SK-N-SH (cell line): ENCODE measurements around the gene MYO3A. TPM values are rescaled to one million over a fixed set of nuclear protein-coding genes. Genes with fewer than 3 reads are reported as not detected.

Experiments
- CTCF ChIA-PET: fragments of 300-600, 350-600 bp; formaldehyde crosslinking; extraction: SDS; loops from one replicate; lab custom pipeline; 2021; lab: Yijun Ruan, JAX
- POLR2A ChIA-PET: fragments of 350-600 bp; sonication (Branson Sonifier 250); formaldehyde crosslinking; extraction: SDS; loops from one replicate; lab custom pipeline; 2020; ENCODE audit warnings: antibody characterized with exemption, inconsistent platforms; lab: Yijun Ruan, JAX
- DNase-seq: peaks from one replicate; pipeline ENCODE4 v3.0.0; 2012
- H2AFZ ChIP-seq: fragments of 200-600 bp; sonication (generic); 2 replicates; pipeline ENCODE4 v1.8.1; 2016; ENCODE audit warnings: antibody characterized with exemption, mild to moderate bottlenecking, low read depth
- H3F3A ChIP-seq: fragments of 200-600 bp; sonication (generic); replicated peaks from 2 replicates; pipeline ENCODE3; 2016; ENCODE audit warnings: antibody characterized with exemption, mild to moderate bottlenecking; ENCODE audit not compliant: insufficient read depth
- H3K27ac ChIP-seq, 2 experiments: fragments of 200-500 bp in 1 of 2; fragments of 200-600 bp in 1 of 2; sonication (Bioruptor generic) in 1 of 2; sonication (generic), shearing (Covaris generic) in 1 of 2; 2 replicates each; pipeline versions ENCODE4 v1.5.1 to v1.6.1; 2014 to 2016; ENCODE audit warnings: low read depth in 2 of 2, inconsistent platforms in 1 of 2, low read length in 1 of 2, mild to moderate bottlenecking in 1 of 2, mixed read lengths in 1 of 2
- H3K27me3 ChIP-seq: fragments of 200-600 bp; sonication (generic), shearing (Covaris generic); 2 replicates; pipeline ENCODE4 v1.6.1; 2016; ENCODE audit warnings: mixed run types; ENCODE audit not compliant: insufficient read depth
- H3K36me3 ChIP-seq, 2 experiments: fragments of 200-500 bp in 1 of 2; fragments of 200-600 bp in 1 of 2; sonication (Bioruptor generic) in 1 of 2; sonication (generic) in 1 of 2; replicated peaks in 1 of 2; 2 replicates each; pipeline versions ENCODE3 to v1.5.1; 2014 to 2016; ENCODE audit warnings: low read length in 1 of 2, mild to moderate bottlenecking in 1 of 2; ENCODE audit not compliant: insufficient read depth in 2 of 2, control insufficient read depth in 1 of 2
- H3K4me1 ChIP-seq, 2 experiments: fragments of 200-500 bp in 1 of 2; fragments of 200-600 bp in 1 of 2; sonication (Bioruptor generic) in 1 of 2; sonication (generic), shearing (Covaris generic) in 1 of 2; 2 replicates each; pipeline versions ENCODE4 v1.5.1 to v1.6.1; 2014 to 2016; ENCODE audit warnings: low read depth in 1 of 2, low read length in 1 of 2, mixed run types in 1 of 2; ENCODE audit not compliant: insufficient read depth in 2 of 2, control insufficient read depth in 1 of 2
- H3K4me2 ChIP-seq: fragments of 200-600 bp; sonication (generic), shearing (Covaris generic); 2 replicates; pipeline ENCODE4 v1.6.1; 2017; ENCODE audit warnings: mixed run types
- H3K4me3 ChIP-seq, 2 experiments: fragments of 200-500 bp in 1 of 2; fragments of 200-600 bp in 1 of 2; sonication (Bioruptor generic) in 1 of 2; sonication (generic), shearing (Covaris generic) in 1 of 2; 2 replicates each; pipeline versions ENCODE4 v1.5.1 to v1.8.1; 2014 to 2016; ENCODE audit warnings: low read depth in 2 of 2, inconsistent platforms in 1 of 2, low read length in 1 of 2, mild to moderate bottlenecking in 1 of 2, mixed read lengths in 1 of 2, moderate library complexity in 1 of 2
- H3K79me2 ChIP-seq: fragments of 200-600 bp; sonication (generic); 2 replicates; pipeline ENCODE4 v1.8.1; 2017; ENCODE audit warnings: mild to moderate bottlenecking; ENCODE audit not compliant: insufficient read depth
- H3K9ac ChIP-seq: fragments of 200-600 bp; sonication (generic); 2 replicates; pipeline ENCODE4 v1.6.1; 2017; ENCODE audit warnings: mixed run types
- H3K9me2 ChIP-seq: fragments of 200-600 bp; sonication (generic); 2 replicates; pipeline ENCODE4 v1.6.1; 2017; ENCODE audit warnings: mixed run types
- H3K9me3 ChIP-seq: fragments of 200-600 bp; sonication (generic); 2 replicates; pipeline ENCODE4 v1.6.1; 2017; ENCODE audit warnings: mixed run types, mild to moderate bottlenecking, moderate library complexity
- H4K20me1 ChIP-seq: fragments of 200-600 bp; sonication (generic); 2 replicates; pipeline ENCODE4 v1.6.1; 2017; ENCODE audit warnings: mild to moderate bottlenecking, mixed run types; ENCODE audit not compliant: insufficient read depth
- CHD2 ChIP-seq: fragments of 150-350 bp; IDR thresholded peaks from 2 replicates; pipeline ENCODE4 v1.6.1; 2018; ENCODE audit warnings: low read length; ENCODE audit not compliant: partially characterized antibody
- EP300 ChIP-seq, 2 experiments: IDR thresholded peaks; 2 replicates each; pipeline versions ENCODE4 v1.4.0 to v1.6.1; 2012; ENCODE audit warnings: borderline replicate concordance in 1 of 2, low read depth in 1 of 2, low read length in 1 of 2
- FOSL2 ChIP-seq: IDR thresholded peaks from 2 replicates; pipeline ENCODE4 v1.4.0; 2012; ENCODE audit warnings: low read depth, mild to moderate bottlenecking, moderate library complexity, borderline replicate concordance
- FOXM1 ChIP-seq: IDR thresholded peaks from 2 replicates; pipeline ENCODE4 v1.4.0; 2012; ENCODE audit warnings: low read depth, mild to moderate bottlenecking
- GABPA ChIP-seq: IDR thresholded peaks from 2 replicates; pipeline ENCODE4 v1.4.0; 2012; ENCODE audit warnings: low read depth, mild to moderate bottlenecking
- GATA2 ChIP-seq: sonication (generic); formaldehyde crosslinking; IDR thresholded peaks from 2 replicates; pipeline ENCODE4 v1.5.0; 2020; ENCODE audit warnings: mild to moderate bottlenecking, missing genetic modification reagents
- JUND ChIP-seq: IDR thresholded peaks from 2 replicates; pipeline ENCODE4 v1.4.0; 2012
- MEF2A ChIP-seq: IDR thresholded peaks from 2 replicates; pipeline ENCODE4 v1.4.0; 2012; ENCODE audit warnings: low read depth, borderline replicate concordance
- MXI1 ChIP-seq: IDR thresholded peaks from 2 replicates; pipeline ENCODE4 v1.6.1; 2012; ENCODE audit warnings: mild to moderate bottlenecking, low read depth, low read length, improper control_type of control experiment
- SIN3A ChIP-seq: IDR thresholded peaks from 2 replicates; pipeline ENCODE4 v1.6.1; 2012; ENCODE audit warnings: low read depth, mild to moderate bottlenecking, low read length, moderate library complexity, borderline replicate concordance
- WGBS: methylation state at CpG from one replicate; pipeline ENCODE4 v1.1.6; 2017; ENCODE audit warnings: low lambda C conversion rate; 5-methylcytosine and 5-hydroxymethylcytosine counted together
- polyA plus RNA-seq, 3 experiments: library from polyadenylated mRNA; depleted of rRNA; stranded (reverse); fragments of >200 nt; gene quantifications; 2 replicates each; pipeline ENCODE4 v1.2.3, GENCODE V29; 2012
- TF ChIP-seq, protein P1 (sequence below): IDR thresholded peaks from 2 replicates; pipeline ENCODE4 v1.4.0; 2012; ENCODE audit warnings: low read depth, borderline replicate concordance
- TF ChIP-seq, protein P2 (sequence below): fragments of 200-600 bp; sonication (generic); IDR thresholded peaks from 2 replicates; pipeline ENCODE4 v1.6.1; 2017; ENCODE audit warnings: antibody characterized with exemption, mild to moderate bottlenecking, moderate library complexity
- TF ChIP-seq, protein P3 (sequence below): fragments of 150-350 bp; IDR thresholded peaks from 2 replicates; pipeline ENCODE4 v1.6.1; 2016; ENCODE audit warnings: mild to moderate bottlenecking, low read depth, low read length
- TF ChIP-seq, protein P4 (sequence below): IDR thresholded peaks from 2 replicates; pipeline ENCODE4 v1.6.1; 2012; ENCODE audit warnings: mild to moderate bottlenecking, low read depth, low read length, moderate library complexity
- TF ChIP-seq, protein P5 (sequence below): fragments of 150-350 bp; IDR thresholded peaks from 2 replicates; pipeline ENCODE4 v1.6.1; 2017; ENCODE audit warnings: antibody characterized with exemption, low read length, low read depth, borderline replicate concordance

Gene MYO3A
- polyA plus RNA-seq, 1 of the 3 experiments (the other 2 are of a cell fraction): not detected

DNA sequence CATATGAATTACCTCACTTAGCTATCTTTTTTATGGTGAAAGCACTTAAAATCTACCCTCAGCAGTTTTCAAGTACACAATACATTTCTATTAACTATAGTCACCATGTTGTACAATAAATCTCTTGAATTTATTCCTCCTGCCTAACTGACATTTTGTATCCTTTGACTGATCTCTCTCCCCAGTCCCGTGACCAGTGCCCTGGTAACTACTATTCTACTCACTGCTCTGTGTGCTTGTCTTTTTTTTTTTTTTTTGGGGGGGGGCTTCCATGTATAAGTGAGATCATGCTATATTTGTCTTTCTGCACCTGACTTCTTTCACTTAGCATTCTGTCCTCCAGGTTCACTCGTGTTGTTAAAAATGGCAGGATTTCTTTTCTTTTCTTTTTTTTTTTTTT lies 271.2 kb downstream of the MYO3A start:
- no peaks in the 10 kb centered on the region for H3K79me2 ChIP-seq
- H3K36me3 ChIP-seq: no peaks in the 10 kb centered on the region
- H3K9me3 ChIP-seq: no peaks in the 10 kb centered on the region
- WGBS: 3% methylated on average over 2 of the region's 2 CpGs
- no peaks in the 10 kb centered on the region; the same call in 1 of the 2 replicates for H3K27me3 ChIP-seq
- POLR2A ChIA-PET: no interaction called here
- no peak overlapping the region for H3K4me3 ChIP-seq
- no peak for DNase-seq
- no peak overlapping the region for H3K27ac ChIP-seq
- H2AFZ ChIP-seq: no peak overlapping the region
- CTCF ChIA-PET: no interaction called here
- no peaks in the 10 kb centered on the region for H4K20me1 ChIP-seq
- no peaks in the 10 kb centered on the region for H3F3A ChIP-seq
- no peak for TF ChIP-seq SIN3A
- no peak for TF ChIP-seq FOXM1
- TF ChIP-seq, protein P1, sequence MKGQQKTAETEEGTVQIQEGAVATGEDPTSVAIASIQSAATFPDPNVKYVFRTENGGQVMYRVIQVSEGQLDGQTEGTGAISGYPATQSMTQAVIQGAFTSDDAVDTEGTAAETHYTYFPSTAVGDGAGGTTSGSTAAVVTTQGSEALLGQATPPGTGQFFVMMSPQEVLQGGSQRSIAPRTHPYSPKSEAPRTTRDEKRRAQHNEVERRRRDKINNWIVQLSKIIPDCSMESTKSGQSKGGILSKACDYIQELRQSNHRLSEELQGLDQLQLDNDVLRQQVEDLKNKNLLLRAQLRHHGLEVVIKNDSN: no peak
- TF ChIP-seq, protein P2, sequence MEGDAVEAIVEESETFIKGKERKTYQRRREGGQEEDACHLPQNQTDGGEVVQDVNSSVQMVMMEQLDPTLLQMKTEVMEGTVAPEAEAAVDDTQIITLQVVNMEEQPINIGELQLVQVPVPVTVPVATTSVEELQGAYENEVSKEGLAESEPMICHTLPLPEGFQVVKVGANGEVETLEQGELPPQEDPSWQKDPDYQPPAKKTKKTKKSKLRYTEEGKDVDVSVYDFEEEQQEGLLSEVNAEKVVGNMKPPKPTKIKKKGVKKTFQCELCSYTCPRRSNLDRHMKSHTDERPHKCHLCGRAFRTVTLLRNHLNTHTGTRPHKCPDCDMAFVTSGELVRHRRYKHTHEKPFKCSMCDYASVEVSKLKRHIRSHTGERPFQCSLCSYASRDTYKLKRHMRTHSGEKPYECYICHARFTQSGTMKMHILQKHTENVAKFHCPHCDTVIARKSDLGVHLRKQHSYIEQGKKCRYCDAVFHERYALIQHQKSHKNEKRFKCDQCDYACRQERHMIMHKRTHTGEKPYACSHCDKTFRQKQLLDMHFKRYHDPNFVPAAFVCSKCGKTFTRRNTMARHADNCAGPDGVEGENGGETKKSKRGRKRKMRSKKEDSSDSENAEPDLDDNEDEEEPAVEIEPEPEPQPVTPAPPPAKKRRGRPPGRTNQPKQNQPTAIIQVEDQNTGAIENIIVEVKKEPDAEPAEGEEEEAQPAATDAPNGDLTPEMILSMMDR: no peak
- TF ChIP-seq, all 33 proteins: peak for 0
- no peaks in the 10 kb centered on the region for H3K9me2 ChIP-seq
- H3K4me1 ChIP-seq: no peaks in the 10 kb centered on the region
- no peak overlapping the region for H3K9ac ChIP-seq
- no peak overlapping the region for H3K4me2 ChIP-seq

DNA sequence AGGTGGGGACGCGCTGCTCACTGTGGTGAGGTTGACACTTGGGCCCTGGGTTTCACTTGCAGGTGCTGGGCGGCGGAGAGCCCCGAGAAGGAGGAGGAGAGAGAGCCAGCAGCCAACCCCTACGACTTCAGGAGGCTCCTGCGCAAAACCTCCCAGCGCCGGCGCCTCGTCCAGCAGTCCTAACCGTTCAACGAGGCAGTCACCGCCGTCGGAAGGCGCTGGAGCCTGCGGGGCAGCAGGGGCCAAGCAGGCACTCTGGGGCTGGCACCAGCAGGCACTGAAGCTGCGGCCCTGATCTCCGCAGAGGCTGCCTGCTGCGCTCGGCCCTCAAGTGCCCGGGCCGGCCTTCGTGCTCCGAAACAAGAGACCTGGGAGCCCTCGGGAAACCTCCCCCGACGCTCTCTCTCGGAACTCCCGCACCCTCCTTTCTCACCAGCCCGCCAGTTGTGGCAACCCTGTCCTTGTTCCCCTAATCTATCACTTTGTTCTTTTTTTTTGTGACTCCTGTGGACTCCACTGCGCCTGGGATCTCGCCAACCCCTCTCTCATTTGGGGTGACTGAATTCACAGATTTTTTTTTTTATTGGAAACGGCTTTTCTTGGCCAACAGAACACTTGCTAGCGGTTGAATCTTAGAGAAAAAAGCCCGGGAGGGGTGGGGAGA lies 277.9 kb downstream of the MYO3A start:
- POLR2A ChIA-PET: no interaction called here
- no peaks in the 10 kb centered on the region for H3K36me3 ChIP-seq
- H3K9me2 ChIP-seq: no peaks in the 10 kb centered on the region
- H3K27me3 ChIP-seq: peaks cover 23% of the 10 kb centered on the region
- TF ChIP-seq JUND: no peak
- TF ChIP-seq, protein P3, sequence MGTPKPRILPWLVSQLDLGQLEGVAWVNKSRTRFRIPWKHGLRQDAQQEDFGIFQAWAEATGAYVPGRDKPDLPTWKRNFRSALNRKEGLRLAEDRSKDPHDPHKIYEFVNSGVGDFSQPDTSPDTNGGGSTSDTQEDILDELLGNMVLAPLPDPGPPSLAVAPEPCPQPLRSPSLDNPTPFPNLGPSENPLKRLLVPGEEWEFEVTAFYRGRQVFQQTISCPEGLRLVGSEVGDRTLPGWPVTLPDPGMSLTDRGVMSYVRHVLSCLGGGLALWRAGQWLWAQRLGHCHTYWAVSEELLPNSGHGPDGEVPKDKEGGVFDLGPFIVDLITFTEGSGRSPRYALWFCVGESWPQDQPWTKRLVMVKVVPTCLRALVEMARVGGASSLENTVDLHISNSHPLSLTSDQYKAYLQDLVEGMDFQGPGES: no peak
- no peak for TF ChIP-seq FOSL2
- no peak for TF ChIP-seq SIN3A
- TF ChIP-seq CHD2: no peak
- no peak for TF ChIP-seq MXI1
- TF ChIP-seq GATA2 (CRISPR knock-in tag): no peak
- TF ChIP-seq GABPA: no peak
- TF ChIP-seq MEF2A: no peak
- TF ChIP-seq, protein P4, sequence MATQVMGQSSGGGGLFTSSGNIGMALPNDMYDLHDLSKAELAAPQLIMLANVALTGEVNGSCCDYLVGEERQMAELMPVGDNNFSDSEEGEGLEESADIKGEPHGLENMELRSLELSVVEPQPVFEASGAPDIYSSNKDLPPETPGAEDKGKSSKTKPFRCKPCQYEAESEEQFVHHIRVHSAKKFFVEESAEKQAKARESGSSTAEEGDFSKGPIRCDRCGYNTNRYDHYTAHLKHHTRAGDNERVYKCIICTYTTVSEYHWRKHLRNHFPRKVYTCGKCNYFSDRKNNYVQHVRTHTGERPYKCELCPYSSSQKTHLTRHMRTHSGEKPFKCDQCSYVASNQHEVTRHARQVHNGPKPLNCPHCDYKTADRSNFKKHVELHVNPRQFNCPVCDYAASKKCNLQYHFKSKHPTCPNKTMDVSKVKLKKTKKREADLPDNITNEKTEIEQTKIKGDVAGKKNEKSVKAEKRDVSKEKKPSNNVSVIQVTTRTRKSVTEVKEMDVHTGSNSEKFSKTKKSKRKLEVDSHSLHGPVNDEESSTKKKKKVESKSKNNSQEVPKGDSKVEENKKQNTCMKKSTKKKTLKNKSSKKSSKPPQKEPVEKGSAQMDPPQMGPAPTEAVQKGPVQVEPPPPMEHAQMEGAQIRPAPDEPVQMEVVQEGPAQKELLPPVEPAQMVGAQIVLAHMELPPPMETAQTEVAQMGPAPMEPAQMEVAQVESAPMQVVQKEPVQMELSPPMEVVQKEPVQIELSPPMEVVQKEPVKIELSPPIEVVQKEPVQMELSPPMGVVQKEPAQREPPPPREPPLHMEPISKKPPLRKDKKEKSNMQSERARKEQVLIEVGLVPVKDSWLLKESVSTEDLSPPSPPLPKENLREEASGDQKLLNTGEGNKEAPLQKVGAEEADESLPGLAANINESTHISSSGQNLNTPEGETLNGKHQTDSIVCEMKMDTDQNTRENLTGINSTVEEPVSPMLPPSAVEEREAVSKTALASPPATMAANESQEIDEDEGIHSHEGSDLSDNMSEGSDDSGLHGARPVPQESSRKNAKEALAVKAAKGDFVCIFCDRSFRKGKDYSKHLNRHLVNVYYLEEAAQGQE: no peak
- TF ChIP-seq, protein P5, sequence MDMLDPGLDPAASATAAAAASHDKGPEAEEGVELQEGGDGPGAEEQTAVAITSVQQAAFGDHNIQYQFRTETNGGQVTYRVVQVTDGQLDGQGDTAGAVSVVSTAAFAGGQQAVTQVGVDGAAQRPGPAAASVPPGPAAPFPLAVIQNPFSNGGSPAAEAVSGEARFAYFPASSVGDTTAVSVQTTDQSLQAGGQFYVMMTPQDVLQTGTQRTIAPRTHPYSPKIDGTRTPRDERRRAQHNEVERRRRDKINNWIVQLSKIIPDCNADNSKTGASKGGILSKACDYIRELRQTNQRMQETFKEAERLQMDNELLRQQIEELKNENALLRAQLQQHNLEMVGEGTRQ: no peak
- no peak for TF ChIP-seq EP300 (IDR thresholded peaks at IDR 0.05; ENCODE audit: borderline replicate concordance in 1 of 2, low read depth in 1 of 2, low read length in 1 of 2)
- 23% methylated on average over 15 of the region's 37 CpGs for WGBS
- no peaks in the 10 kb centered on the region for H3K9me3 ChIP-seq
- H3K4me3 ChIP-seq: no peak overlapping the region
- no peak overlapping the region for H3K4me2 ChIP-seq
- CTCF ChIA-PET: no interaction called here
- no peaks in the 10 kb centered on the region for H3K4me1 ChIP-seq
- DNase-seq: no peak
- no peaks in the 10 kb centered on the region for H3F3A ChIP-seq
- no peaks in the 10 kb centered on the region for H4K20me1 ChIP-seq
- no peak overlapping the region for H2AFZ ChIP-seq
- H3K79me2 ChIP-seq: no peaks in the 10 kb centered on the region
- no peak overlapping the region for H3K27ac ChIP-seq
- no peak overlapping the region for H3K9ac ChIP-seq
